GM12872 (cell line): ENCODE data around the gene CDC34.

Experiments
- CTCF ChIP-seq: IDR thresholded peaks from 3 replicates; pipeline ENCODE4 v1.5.1; 2011; ENCODE audit warnings: low read depth, mild to moderate bottlenecking, low read length, moderate library complexity; ENCODE audit not compliant: insufficient read depth

Gene CDC34

DNA sequence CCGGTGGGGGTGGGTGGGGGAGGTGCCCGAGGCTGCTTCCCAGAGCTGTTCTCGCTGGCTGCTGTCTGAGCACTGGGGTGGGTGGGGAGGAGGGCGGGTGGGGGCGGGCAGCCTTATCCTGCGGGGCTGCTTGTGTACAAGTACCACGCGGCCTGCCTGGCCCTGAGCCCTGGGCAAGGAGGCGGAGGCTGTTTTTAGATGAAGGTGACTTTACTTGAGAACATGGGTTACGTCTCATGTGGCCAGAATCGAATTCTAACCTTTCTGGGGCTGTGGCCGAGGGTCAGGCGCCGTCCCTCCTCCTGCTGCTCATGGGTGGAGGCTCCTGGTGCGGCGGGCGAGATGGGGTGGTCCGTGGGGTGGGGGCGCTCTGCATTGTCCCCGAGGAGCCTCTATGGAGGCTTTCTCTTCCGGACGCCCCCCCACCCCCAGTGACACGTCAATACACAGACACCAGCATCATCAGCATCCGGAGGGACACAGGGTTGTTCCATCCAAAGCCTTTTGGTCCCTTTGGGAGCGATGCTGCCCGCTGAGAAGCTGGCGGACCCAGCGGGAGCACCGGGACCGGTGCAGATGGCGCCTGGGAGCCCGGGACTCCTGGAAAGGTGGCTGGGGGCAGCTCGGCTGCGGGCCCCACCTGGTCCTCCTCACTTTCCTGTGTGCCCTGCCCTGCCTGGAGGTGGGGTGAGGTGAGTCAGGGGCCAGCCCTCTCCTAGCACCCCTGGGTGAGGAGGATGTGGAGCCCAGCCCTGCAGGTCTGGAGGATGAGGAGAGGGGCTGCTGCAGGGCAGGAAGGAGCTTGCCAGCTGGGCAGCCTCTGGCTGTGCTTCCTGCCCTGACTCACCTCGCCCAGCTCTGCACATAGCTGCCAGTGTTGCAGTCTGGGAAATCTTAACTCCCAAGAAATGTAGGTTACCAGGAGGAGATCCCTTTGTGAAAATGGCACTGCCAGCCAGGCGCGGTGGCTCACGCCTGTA lies 44.3 kb downstream of the CDC34 start:
- no peak for TF ChIP-seq CTCF

GRCh38 chr19:576768-577438 lies 45.3 kb downstream of the CDC34 start:
- TF ChIP-seq CTCF = no peak

- TF ChIP-seq CTCF = no peak
Measured at GRCh38 chr19:577439-578392, 46.2 kb downstream of the CDC34 start.

- no peak for TF ChIP-seq CTCF
Measured at GRCh38 chr19:579111-579841, 47.7 kb downstream of the CDC34 start.

DNA sequence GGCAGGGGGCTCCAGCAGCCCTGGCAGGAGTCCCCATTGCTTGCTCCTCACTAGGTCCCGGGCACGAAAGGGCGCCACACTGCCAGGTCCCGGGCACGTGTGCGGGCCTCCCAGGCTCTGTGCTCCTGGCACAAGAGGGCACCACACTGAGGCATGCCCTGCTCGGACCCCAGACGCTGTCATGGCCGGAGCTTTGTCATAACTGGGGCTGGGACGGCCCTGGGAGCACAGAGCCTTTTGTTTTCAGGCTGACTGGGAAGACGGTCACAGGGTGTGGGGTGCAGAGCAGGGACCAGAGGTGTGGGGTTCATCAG lies 48.2 kb downstream of the CDC34 start:
- no peak for TF ChIP-seq CTCF

GRCh38 chr19:580274-580835 lies 48.8 kb downstream of the CDC34 start:
- TF ChIP-seq CTCF = no peak
